HEK293T (cell line): ENCODE results near the gene LGR6.

Experiments
- CTCF ChIA-PET: fragments of 350-600 bp; formaldehyde crosslinking; extraction: SDS; loops from one replicate; lab custom pipeline; 2021; ENCODE audit warnings: antibody characterized with exemption, inconsistent platforms; lab: Yijun Ruan, JAX
- POLR2A ChIA-PET: fragments of 350-600 bp; formaldehyde crosslinking; extraction: SDS; loops from one replicate; lab custom pipeline; 2020; ENCODE audit warnings: antibody characterized with exemption, inconsistent platforms; lab: Yijun Ruan, JAX
- DNase-seq: peaks from one replicate; pipeline ENCODE4 v3.0.0; 2012; ENCODE audit warnings: mixed read lengths; ENCODE audit errors: extremely low spot score
- ARNT ChIP-seq: fragments of 450-650 bp; IDR thresholded peaks from 2 replicates; pipeline ENCODE4 v1.6.1; 2017; ENCODE audit warnings: mild to moderate bottlenecking
- BHLHE40 ChIP-seq: fragments of 450-650 bp; IDR thresholded peaks from 2 replicates; pipeline ENCODE4 v1.6.1; 2016; ENCODE audit warnings: mild to moderate bottlenecking, moderate library complexity, borderline replicate concordance
- CTBP1 ChIP-seq: fragments of 450-650 bp; IDR thresholded peaks from 2 replicates; pipeline ENCODE4 v1.6.1; 2016; ENCODE audit warnings: borderline replicate concordance
- ELF4 ChIP-seq: fragments of 450-650 bp; IDR thresholded peaks from 2 replicates; pipeline ENCODE4 v1.6.1; 2017; ENCODE audit warnings: antibody characterized with exemption
- FOXA1 ChIP-seq: fragments of 450-650 bp; IDR thresholded peaks from 2 replicates; pipeline ENCODE4 v1.6.1; 2016; ENCODE audit warnings: mild to moderate bottlenecking
- FOXK2 ChIP-seq: fragments of 450-650 bp; IDR thresholded peaks from 2 replicates; pipeline ENCODE4 v1.6.1; 2016; ENCODE audit warnings: mild to moderate bottlenecking
- FOXM1 ChIP-seq: fragments of 450-650 bp; IDR thresholded peaks from 2 replicates; pipeline ENCODE4 v1.6.1; 2017; ENCODE audit warnings: mild to moderate bottlenecking, borderline replicate concordance
- HDGF ChIP-seq: fragments of 450-650 bp; IDR thresholded peaks from 2 replicates; pipeline ENCODE4 v1.6.1; 2017; ENCODE audit warnings: antibody characterized with exemption, borderline replicate concordance
- L3MBTL2 ChIP-seq: fragments of 450-650 bp; conservative IDR thresholded peaks from 2 replicates; pipeline ENCODE4 v1.6.1; 2016; ENCODE audit warnings: mild to moderate bottlenecking
- LEF1 ChIP-seq: fragments of 450-650 bp; IDR thresholded peaks from 2 replicates; pipeline ENCODE4 v1.6.1; 2017; ENCODE audit warnings: mild to moderate bottlenecking, borderline replicate concordance
- NFRKB ChIP-seq: fragments of 450-650 bp; IDR thresholded peaks from 2 replicates; pipeline ENCODE4 v1.6.1; 2016; ENCODE audit warnings: mild to moderate bottlenecking, moderate library complexity
- SP1 ChIP-seq: fragments of 450-650 bp; IDR thresholded peaks from 2 replicates; pipeline ENCODE4 v1.6.1; 2017
- SUZ12 ChIP-seq: fragments of 450-650 bp; IDR thresholded peaks from 2 replicates; pipeline ENCODE4 v1.6.1; 2016; ENCODE audit warnings: mild to moderate bottlenecking
- TARDBP ChIP-seq: fragments of 450-650 bp; IDR thresholded peaks from 2 replicates; pipeline ENCODE4 v1.6.1; 2016
- ZNF384 ChIP-seq: fragments of 450-650 bp; IDR thresholded peaks from 2 replicates; pipeline ENCODE4 v1.6.1; 2016
- TF ChIP-seq, protein P1 (sequence below): fragments of 450-650 bp; IDR thresholded peaks from 2 replicates; pipeline ENCODE4 v1.6.1; 2016

LGR6 gene

DNA sequence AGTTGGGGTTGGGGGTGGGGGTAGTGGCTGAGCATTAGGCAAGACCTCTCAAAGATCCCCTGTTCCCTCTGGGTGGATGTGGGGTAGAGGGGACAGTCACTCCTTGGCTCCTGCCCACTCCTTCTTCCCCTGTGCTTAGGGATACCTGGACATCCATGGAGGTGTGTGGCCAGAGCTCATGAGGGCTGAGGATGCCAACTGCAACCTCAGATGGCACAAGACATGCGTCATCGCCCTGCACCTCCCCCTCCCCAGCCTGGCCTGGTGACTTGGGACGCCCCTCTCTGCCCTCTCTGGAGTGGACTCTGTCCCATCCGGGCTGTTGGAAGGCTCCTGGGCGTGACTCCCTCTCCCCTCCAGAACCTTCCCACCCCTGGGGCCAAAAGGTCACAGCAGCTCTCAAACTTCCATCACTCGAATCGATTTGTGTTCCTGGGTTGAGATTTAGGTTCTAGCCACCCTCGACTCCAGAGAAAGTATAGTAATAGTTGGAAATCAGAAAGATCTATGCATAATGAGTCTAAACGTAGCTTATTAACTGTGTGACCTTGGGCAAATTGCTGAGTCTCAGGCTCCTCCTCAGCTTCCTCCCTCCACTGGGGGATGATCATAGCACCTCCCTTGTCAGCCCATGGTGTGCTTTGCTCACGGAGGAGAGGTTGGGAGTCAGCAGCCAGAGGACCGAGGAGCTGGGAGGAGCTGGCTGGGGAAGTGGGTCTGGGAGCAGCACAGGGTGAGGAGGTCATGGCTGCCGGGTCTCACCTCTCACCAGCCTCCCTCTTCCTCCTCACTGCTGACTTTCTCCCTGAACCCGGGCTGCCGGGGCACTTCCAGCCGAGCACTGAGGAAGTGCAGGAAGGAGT, 30.9 kb upstream of the LGR6 start:
- TF ChIP-seq ARNT (no peak), FOXA1 (no peak), ZNF384 (no peak), HDGF (no peak), ELF4 (no peak), NFRKB (no peak), SP1 (no peak), L3MBTL2 (no peak), BHLHE40 (no peak), LEF1 (no peak), FOXM1 (no peak), TARDBP (no peak), FOXK2 (no peak), CTBP1 (no peak), SUZ12 (no peak)
- TF ChIP-seq, protein P1, sequence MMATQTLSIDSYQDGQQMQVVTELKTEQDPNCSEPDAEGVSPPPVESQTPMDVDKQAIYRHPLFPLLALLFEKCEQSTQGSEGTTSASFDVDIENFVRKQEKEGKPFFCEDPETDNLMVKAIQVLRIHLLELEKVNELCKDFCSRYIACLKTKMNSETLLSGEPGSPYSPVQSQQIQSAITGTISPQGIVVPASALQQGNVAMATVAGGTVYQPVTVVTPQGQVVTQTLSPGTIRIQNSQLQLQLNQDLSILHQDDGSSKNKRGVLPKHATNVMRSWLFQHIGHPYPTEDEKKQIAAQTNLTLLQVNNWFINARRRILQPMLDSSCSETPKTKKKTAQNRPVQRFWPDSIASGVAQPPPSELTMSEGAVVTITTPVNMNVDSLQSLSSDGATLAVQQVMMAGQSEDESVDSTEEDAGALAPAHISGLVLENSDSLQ: no peak
- CTCF ChIA-PET: interaction anchor here (1.2 to 2.1 kb wide), 2 partner anchors 8 to 13 kb away, joined by 3 to 7 read pairs; no protein-coding TSS in a partner anchor
- DNase-seq: no peak
- POLR2A ChIA-PET: no interaction called here

DNA sequence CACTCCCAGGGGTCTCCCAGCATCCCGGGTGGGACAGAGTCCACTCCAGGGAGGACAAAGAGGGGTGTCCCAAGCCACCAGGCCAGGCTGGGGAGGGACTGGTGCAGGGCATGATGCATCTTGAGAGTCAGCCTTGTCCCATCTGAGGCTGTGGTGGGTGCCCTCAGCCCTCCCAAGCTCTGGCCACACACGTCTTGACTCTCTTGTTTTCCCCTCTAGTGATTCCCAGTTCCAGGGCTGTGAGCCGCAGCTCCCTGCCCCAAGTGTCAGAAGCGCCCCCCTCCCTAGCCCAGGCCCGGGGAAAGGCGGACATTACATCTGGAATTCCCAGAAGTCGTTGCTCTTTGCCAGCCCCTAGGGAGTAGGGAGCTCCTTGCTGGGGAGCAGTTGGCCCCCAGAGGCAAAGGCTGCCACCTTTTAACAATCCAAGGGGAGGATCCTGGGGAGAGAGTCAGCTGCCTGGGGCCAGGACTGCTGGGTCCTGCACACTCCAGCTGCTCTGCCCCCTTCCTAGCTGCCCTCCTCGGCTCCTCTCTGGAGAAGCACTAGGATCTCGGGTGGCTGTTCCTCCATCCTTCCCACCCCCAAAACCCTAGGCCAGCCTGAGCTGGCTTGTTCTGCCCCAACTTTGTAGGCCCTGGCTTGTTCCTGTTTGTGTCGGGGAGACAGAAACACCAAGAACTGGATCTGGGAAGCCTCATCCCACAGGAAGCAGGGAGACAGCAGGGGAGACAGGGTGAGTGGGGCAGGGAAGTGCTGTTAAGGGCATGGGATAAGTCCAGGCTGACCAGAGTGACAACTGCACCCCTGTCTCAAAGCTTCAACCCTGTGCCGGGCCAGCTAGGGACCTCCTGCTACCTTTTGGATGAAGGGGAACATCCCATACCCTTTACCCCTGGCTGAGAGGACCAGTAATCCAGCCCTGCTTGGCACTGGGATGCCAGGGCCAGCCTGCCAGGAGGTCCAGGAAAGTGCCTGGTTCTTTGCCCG, 30.0 kb upstream of the LGR6 start:
- ChIA-PET POLR2A (no interaction called here), CTCF (interaction anchor here (1.2 to 2.1 kb wide), 2 partner anchors 9 to 12 kb away, joined by 3 to 7 read pairs; no protein-coding TSS in a partner anchor)
- DNase-seq: no peak
- no peak for TF ChIP-seq LEF1
- no peak for TF ChIP-seq NFRKB
- TF ChIP-seq ZNF384: no peak
- no peak for TF ChIP-seq CTBP1
- TF ChIP-seq ELF4: no peak
- TF ChIP-seq SUZ12: no peak
- TF ChIP-seq TARDBP: no peak
- TF ChIP-seq, protein P1: no peak
- TF ChIP-seq FOXK2: no peak
- no peak for TF ChIP-seq HDGF
- no peak for TF ChIP-seq FOXA1
- TF ChIP-seq ARNT: no peak
- TF ChIP-seq SP1: no peak

DNA sequence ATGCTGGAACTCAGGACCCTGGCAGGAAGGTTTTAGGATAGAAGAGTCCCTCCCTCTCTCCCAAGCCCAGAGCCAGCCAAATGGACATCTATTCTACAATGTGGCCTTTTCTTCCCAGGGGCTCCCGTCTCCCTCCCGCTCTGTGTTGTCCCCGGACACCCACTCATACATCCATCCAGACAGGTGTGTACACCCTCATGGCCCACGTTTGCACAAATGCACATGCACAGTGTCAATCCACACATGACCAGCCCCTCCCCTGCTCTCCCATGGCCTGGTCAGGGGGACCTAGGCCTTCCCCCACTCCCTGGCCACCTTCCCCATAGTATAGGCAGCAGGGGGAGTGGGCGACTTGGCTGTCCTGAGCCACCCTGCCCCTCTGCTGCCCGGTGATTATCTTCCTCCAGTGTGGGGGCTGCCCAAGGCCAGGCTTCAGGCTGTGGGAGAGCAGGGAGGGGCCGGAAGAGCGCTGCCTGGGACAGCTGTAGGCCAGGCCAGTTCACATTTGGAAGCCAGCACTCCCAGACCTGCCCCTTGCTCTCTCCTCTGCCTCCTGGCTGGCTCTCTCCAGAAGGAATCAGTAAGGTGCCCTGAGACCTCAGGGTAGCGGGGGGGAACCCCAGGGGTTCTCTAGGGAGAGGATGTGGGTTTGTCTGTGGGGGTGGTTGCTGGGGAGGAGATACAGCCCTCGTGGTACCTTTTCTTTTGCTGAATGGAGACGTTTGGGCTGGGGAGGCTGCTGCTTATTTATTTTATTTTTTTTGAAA, 29.1 kb upstream of the LGR6 start:
- TF ChIP-seq HDGF: no peak
- TF ChIP-seq FOXM1: no peak
- TF ChIP-seq FOXA1: no peak
- no peak for TF ChIP-seq NFRKB
- TF ChIP-seq, protein P1: no peak
- TF ChIP-seq FOXK2: no peak
- TF ChIP-seq BHLHE40: no peak
- no peak for TF ChIP-seq SP1
- CTCF ChIA-PET: interaction anchor here (1.2 to 3.3 kb wide), 3 partner anchors 9 to 12 kb away, joined by 3 to 13 read pairs (median 7); no protein-coding TSS in a partner anchor
- no peak for DNase-seq
- POLR2A ChIA-PET: no interaction called here

DNA sequence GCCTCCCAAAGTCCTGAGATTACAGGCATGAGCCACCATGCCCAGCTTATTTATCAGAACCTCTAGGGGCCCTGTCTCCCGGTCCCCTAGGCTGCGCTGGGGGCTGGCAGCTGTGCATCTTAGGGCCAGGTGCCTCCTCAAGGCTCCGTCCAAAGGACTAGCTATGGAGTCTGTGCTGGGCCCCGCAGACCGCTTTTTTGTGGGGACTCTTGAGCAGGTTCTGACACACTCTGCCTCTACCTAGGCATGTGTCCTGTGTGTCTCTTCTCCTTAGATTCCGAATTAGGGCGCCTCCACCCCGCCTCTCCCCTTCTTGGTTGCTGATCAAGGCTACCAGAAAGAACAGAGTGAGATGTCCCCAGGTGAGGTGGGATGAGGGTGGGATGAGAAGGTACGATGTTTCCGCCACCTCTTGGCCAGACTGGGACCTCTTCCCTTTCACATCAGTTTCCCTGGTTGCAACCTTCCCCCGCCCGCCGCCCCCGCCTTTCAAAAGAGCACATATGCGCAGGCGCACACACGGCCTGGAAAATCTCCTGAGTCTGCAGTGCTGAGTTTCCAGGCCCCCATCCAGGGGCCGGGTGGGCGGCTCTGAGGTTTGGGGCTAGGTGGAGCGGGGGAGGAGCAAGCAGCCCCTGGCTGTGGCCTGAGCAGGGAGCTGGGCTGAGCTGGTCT, 28.2 kb upstream of the LGR6 start:
- ChIA-PET CTCF (interaction anchor here (3.3 kb wide), 1 partner anchor 10 kb away, joined by 13 read pairs; no protein-coding TSS in a partner anchor), POLR2A (no interaction called here)
- TF ChIP-seq ELF4 (no peak), SUZ12 (no peak), ZNF384 (no peak), FOXM1 (no peak), HDGF (no peak), LEF1 (no peak), BHLHE40 (no peak), ARNT (no peak)
- TF ChIP-seq, protein P1: no peak
- no peak for DNase-seq
